ENCODE measurements around the gene CHST9. TPM values are rescaled to one million over a fixed set of nuclear protein-coding genes. Genes with fewer than 3 reads are reported as not detected.

Gene CHST9
- total and polyA plus RNA-seq, 10 of the 15 experiments (the other 5 are each of a cell fraction or from before 2014, with no cell fraction given): 0.34 TPM; not detected in 9

DNA sequence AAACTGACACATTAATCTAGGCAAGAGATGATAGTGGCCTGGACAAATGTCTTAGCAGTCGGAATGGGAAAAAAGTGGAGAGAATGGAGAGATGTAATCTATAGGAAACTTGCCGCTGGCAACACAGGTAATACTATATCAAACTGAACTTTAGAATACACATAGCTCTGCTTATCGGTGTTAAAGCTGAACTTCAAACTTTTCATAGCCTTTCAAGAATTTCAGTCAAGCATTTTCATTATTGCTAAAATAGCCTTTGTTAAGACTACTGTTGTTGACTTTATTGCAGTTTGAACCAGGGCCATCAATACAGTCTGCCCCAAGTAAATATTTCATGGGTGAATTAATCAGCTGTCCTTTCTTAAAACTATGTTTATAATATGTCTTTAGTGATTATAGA lies 12.9 kb upstream of the CHST9 start:
- BruUV-seq (replicated peaks): no TSS peak
- Histone ChIP-seq H2AFZ (ENCODE audit: control insufficient read depth, low read depth, low read length) (no peak overlapping the region), H4K20me1 (ENCODE audit: control insufficient read depth, insufficient read depth) (no peaks in the 10 kb centered on the region), H3K9me3 (replicated peaks; ENCODE audit: control insufficient read depth, insufficient read depth, low read length) (no peaks in the 10 kb centered on the region), H3K79me2 (ENCODE audit: control insufficient read depth, insufficient read depth, low read length) (no peaks in the 10 kb centered on the region), H3K27me3 (replicated peaks in 1 of 2; ENCODE audit: control insufficient read depth in 2 of 2, insufficient read depth in 2 of 2, low read length in 1 of 2) (no peaks in the 10 kb centered on the region), H3K27ac (ENCODE audit: control insufficient read depth, insufficient read depth) (no peak overlapping the region), H3K36me3 (ENCODE audit: control insufficient read depth in 2 of 2, insufficient read depth in 2 of 2, low read length in 1 of 2) (no peaks in the 10 kb centered on the region), H3K4me3 (no peak overlapping the region), H3K4me1 (ENCODE audit: control insufficient read depth, insufficient read depth, low read length) (no peaks in the 10 kb centered on the region), H3K4me2 (ENCODE audit: control insufficient read depth, insufficient read depth) (no peak overlapping the region), H3K9ac (ENCODE audit: control insufficient read depth, insufficient read depth, low read length) (no peak overlapping the region)
- ChIA-PET SMC1A (ENCODE audit: uncharacterized antibody, unreplicated experiment) (interaction anchor here (1.2 kb wide), 1 partner anchor 66 kb away, joined by 3 read pairs; no protein-coding TSS in a partner anchor), CTCF (no interaction called here), POLR2A (no interaction called here), RAD21 (ENCODE audit: unreplicated experiment) (no interaction called here)
- DNase-seq (ENCODE audit: low read depth, low spot score) (no peak), ATAC-seq (no peak), FAIRE-seq (no peak)
- TF ChIP-seq SPI1 (IDR thresholded peaks at IDR 0.05; ENCODE audit: borderline replicate concordance, insufficient read depth, low read depth, low read length): no peak
- intact Hi-C loops (cut with micrococcal nuclease; ENCODE audit: unreplicated experiment) (no loop called here), in situ Hi-C loops (cut with MboI) (no loop called here)
- WGBS (ENCODE audit: insufficient coverage, insufficient replicate concordance, low lambda C conversion rate, missing lambda C conversion rate): 48% methylated on average over 3 of the region's 3 CpGs

DNA sequence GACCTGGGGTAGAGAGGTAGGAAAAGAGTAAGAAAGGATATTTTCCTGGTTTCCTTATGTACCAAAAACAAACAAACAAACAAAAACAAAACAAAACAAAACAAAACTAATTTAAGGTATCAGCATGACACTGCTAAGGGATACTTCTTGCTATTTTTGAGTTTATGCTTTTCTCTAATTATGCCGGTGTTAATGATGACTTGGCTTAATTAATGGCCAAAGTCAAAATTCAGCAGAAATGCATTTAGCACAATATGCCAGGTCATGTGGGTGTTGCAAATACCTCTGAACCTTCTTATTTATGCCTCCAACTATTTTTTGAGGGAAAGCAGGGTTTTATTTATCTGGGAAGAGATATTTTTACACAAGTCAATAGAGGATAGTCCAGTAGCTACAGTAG lies 3.2 kb upstream of the CHST9 start:
- no peaks in the 10 kb centered on the region for H4K20me1 ChIP-seq (ENCODE audit: control insufficient read depth, insufficient read depth)
- H3K27me3 ChIP-seq (replicated peaks in 1 of 2; ENCODE audit: control insufficient read depth in 2 of 2, insufficient read depth in 2 of 2, low read length in 1 of 2): peaks cover 0 to 3% of the 10 kb centered on the region in 2 experiments; a peak in 3 of 4 replicates
- no peak overlapping the region for H3K4me3 ChIP-seq
- ChIA-PET CTCF (no interaction called here), SMC1A (ENCODE audit: uncharacterized antibody, unreplicated experiment) (no interaction called here), POLR2A (no interaction called here), RAD21 (ENCODE audit: unreplicated experiment) (no interaction called here)
- H3K9ac ChIP-seq (ENCODE audit: control insufficient read depth, insufficient read depth, low read length): no peak overlapping the region
- H3K4me2 ChIP-seq (ENCODE audit: control insufficient read depth, insufficient read depth): no peak overlapping the region
- in situ Hi-C loops (cut with MboI) (no loop called here), intact Hi-C loops (cut with micrococcal nuclease; ENCODE audit: unreplicated experiment) (no loop called here)
- no peaks in the 10 kb centered on the region for H3K4me1 ChIP-seq (ENCODE audit: control insufficient read depth, insufficient read depth, low read length)
- H3K36me3 ChIP-seq (ENCODE audit: control insufficient read depth in 2 of 2, insufficient read depth in 2 of 2, low read length in 1 of 2): no peaks in the 10 kb centered on the region
- no peak overlapping the region for H2AFZ ChIP-seq (ENCODE audit: control insufficient read depth, low read depth, low read length)
- H3K27ac ChIP-seq (ENCODE audit: control insufficient read depth, insufficient read depth): no peak overlapping the region
- ATAC-seq: no peak
- no peaks in the 10 kb centered on the region for H3K79me2 ChIP-seq (ENCODE audit: control insufficient read depth, insufficient read depth, low read length)
- no peak for DNase-seq (ENCODE audit: low read depth, low spot score)
- no TSS peak for BruUV-seq (replicated peaks)
- H3K9me3 ChIP-seq (replicated peaks; ENCODE audit: control insufficient read depth, insufficient read depth, low read length): no peaks in the 10 kb centered on the region
- no peak for FAIRE-seq
- WGBS (ENCODE audit: insufficient coverage, insufficient replicate concordance, low lambda C conversion rate, missing lambda C conversion rate): 100% methylated on average over 1 of the region's 1 CpG
- TF ChIP-seq RAD21 (IDR thresholded peaks at IDR 0.05; ENCODE audit: insufficient read depth, low read depth, low read length) (no peak), STAT3 (IDR thresholded peaks at IDR 0.05; ENCODE audit: low read depth, low read length) (no peak), IRF4 (IDR thresholded peaks at IDR 0.05; ENCODE audit: low read depth, low read length) (no peak), SMAD1 (IDR thresholded peaks at IDR 0.05; ENCODE audit: low read depth, partially characterized antibody) (no peak), CHD2 (IDR thresholded peaks at IDR 0.05; ENCODE audit: borderline replicate concordance, low read depth, low read length) (no peak), KLF5 (IDR thresholded peaks at IDR 0.05; ENCODE audit: partially characterized antibody) (no peak), CREB1 (IDR thresholded peaks at IDR 0.05; ENCODE audit: low read depth) (no peak), ASH2L (IDR thresholded peaks at IDR 0.05; ENCODE audit: borderline replicate concordance, low read depth) (no peak), YBX1 (IDR thresholded peaks at IDR 0.05) (no peak), SMAD5 (IDR thresholded peaks at IDR 0.05; ENCODE audit: low read depth) (no peak), ZNF384 (IDR thresholded peaks at IDR 0.05; ENCODE audit: borderline replicate concordance, low read depth, low read length) (no peak), SMARCA5 (IDR thresholded peaks at IDR 0.05) (no peak), RELA (IDR thresholded peaks at IDR 0.05; ENCODE audit: borderline replicate concordance, partially characterized antibody) (no peak)
- TF ChIP-seq, protein P1, sequence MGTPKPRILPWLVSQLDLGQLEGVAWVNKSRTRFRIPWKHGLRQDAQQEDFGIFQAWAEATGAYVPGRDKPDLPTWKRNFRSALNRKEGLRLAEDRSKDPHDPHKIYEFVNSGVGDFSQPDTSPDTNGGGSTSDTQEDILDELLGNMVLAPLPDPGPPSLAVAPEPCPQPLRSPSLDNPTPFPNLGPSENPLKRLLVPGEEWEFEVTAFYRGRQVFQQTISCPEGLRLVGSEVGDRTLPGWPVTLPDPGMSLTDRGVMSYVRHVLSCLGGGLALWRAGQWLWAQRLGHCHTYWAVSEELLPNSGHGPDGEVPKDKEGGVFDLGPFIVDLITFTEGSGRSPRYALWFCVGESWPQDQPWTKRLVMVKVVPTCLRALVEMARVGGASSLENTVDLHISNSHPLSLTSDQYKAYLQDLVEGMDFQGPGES (IDR thresholded peaks at IDR 0.05): no peak
- TF ChIP-seq, protein P2, sequence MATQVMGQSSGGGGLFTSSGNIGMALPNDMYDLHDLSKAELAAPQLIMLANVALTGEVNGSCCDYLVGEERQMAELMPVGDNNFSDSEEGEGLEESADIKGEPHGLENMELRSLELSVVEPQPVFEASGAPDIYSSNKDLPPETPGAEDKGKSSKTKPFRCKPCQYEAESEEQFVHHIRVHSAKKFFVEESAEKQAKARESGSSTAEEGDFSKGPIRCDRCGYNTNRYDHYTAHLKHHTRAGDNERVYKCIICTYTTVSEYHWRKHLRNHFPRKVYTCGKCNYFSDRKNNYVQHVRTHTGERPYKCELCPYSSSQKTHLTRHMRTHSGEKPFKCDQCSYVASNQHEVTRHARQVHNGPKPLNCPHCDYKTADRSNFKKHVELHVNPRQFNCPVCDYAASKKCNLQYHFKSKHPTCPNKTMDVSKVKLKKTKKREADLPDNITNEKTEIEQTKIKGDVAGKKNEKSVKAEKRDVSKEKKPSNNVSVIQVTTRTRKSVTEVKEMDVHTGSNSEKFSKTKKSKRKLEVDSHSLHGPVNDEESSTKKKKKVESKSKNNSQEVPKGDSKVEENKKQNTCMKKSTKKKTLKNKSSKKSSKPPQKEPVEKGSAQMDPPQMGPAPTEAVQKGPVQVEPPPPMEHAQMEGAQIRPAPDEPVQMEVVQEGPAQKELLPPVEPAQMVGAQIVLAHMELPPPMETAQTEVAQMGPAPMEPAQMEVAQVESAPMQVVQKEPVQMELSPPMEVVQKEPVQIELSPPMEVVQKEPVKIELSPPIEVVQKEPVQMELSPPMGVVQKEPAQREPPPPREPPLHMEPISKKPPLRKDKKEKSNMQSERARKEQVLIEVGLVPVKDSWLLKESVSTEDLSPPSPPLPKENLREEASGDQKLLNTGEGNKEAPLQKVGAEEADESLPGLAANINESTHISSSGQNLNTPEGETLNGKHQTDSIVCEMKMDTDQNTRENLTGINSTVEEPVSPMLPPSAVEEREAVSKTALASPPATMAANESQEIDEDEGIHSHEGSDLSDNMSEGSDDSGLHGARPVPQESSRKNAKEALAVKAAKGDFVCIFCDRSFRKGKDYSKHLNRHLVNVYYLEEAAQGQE (IDR thresholded peaks at IDR 0.05; ENCODE audit: low read depth, low read length): no peak

Measured in GM12878 (cell line).